Activated T-helper 17 cell treated with anti-CD3 and anti-CD28 coated beads, Interleukin-2, amount 50 U/mL, for 72 hours (primary cell): ENCODE results near the gene SYT7. TPM values are rescaled to one million over a fixed set of nuclear protein-coding genes. Genes with fewer than 3 reads are reported as not detected.

Experiments
- ATAC-seq: fragments of 150-1000 bp; cut with Tn5 transposase; replicated peaks from 2 replicates; pipeline ENCODE4 v1.10.0; 2021; ENCODE audit warnings: mild to moderate bottlenecking, moderate library complexity
- H3K27ac Mint-ChIP-seq: one replicate; pipeline ENCODE4 v1.8.0; 2022; ENCODE audit warnings: mixed read lengths
- H3K27me3 Mint-ChIP-seq: one replicate; pipeline ENCODE4 v1.8.0; 2022; ENCODE audit warnings: mixed read lengths
- H3K36me3 Mint-ChIP-seq: one replicate; pipeline ENCODE4 v1.8.0; 2022; ENCODE audit warnings: low read depth, mild to moderate bottlenecking, mixed read lengths
- H3K4me1 Mint-ChIP-seq: one replicate; pipeline ENCODE4 v1.8.0; 2022; ENCODE audit warnings: mixed read lengths
- H3K4me3 Mint-ChIP-seq: one replicate; pipeline ENCODE4 v1.8.0; 2022; ENCODE audit warnings: mild to moderate bottlenecking, mixed read lengths
- H3K9me3 Mint-ChIP-seq: one replicate; pipeline ENCODE4 v1.8.0; 2022; ENCODE audit warnings: mixed read lengths
- total RNA-seq, 2 donors: library from RNA; stranded (reverse); gene quantifications; one replicate each; pipeline ENCODE4 v1.2.3, GENCODE V29; 2022

Gene SYT7
- total RNA-seq, 2 donors from 2014 or later = 0.19 TPM; not detected in 1

- peak overlapping the region; percentile 53 for H3K4me3 Mint-ChIP-seq
- H3K4me1 Mint-ChIP-seq = peaks cover 11% of the 10 kb centered on the region
- no peaks in the 10 kb centered on the region for H3K36me3 Mint-ChIP-seq
- peaks cover 31% of the 10 kb centered on the region for H3K27me3 Mint-ChIP-seq
- H3K27ac Mint-ChIP-seq = no peak overlapping the region
- H3K9me3 Mint-ChIP-seq = no peaks in the 10 kb centered on the region
- ATAC-seq = no peak
Observed at GRCh38 chr11:61579676-61580270, 1.1 kb downstream of the SYT7 start.

DNA sequence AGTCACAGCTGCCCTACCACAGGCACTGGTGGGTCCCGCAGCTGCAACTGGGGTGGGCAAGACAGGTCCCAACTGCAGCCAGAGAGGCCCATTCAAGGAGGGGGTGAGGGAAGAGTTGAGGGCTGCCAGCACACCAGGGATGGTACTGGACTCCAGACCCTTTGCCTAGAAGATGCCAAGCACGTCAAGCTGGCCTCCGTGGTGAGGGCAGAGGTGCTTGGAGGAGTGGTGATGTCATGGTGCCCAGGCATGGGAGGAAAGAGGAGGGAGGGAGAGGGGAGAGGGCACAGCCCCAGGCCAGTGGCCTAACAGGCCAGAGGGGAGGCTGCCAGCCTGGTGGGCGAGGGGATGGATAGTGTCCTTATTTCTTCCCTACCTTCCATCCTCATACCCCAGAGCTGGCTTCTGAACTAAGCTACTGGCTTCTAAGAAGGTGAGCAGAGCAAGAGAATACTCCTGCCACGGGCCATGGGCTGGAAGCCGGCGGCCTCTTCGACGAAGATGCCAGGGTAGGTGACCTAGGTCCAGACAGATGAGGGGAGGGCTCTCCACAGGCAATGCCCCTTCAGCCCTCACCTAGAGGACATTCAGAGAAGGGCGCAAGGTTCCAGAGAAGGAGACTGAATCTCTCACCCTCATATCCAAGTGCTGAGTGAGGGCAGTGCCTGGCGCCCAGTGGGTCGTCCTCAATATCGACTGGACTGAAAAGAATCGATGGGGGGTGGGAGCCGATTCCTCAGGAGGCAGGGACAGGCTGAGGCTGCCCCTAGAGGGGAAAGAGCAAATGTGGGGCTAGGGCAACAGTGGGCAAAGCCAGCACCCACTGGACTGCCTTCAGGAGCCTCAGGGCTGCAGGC is 1.8 kb downstream of the SYT7 start:
- Mint-ChIP-seq H3K27ac (no peak overlapping the region), H3K9me3 (no peaks in the 10 kb centered on the region), H3K27me3 (peaks cover 31% of the 10 kb centered on the region), H3K36me3 (no peaks in the 10 kb centered on the region), H3K4me1 (peaks cover 11% of the 10 kb centered on the region), H3K4me3 (peak overlapping the region; percentile 53)
- no peak for ATAC-seq

GRCh38 chr11:61577383-61578118 is 3.3 kb downstream of the SYT7 start:
- H3K27ac Mint-ChIP-seq = no peak overlapping the region
- peaks cover 11% of the 10 kb centered on the region for H3K4me1 Mint-ChIP-seq
- no peak overlapping the region for H3K4me3 Mint-ChIP-seq
- H3K27me3 Mint-ChIP-seq = peaks cover 30% of the 10 kb centered on the region
- ATAC-seq = no peak
- H3K36me3 Mint-ChIP-seq = no peaks in the 10 kb centered on the region
- H3K9me3 Mint-ChIP-seq = no peaks in the 10 kb centered on the region

DNA sequence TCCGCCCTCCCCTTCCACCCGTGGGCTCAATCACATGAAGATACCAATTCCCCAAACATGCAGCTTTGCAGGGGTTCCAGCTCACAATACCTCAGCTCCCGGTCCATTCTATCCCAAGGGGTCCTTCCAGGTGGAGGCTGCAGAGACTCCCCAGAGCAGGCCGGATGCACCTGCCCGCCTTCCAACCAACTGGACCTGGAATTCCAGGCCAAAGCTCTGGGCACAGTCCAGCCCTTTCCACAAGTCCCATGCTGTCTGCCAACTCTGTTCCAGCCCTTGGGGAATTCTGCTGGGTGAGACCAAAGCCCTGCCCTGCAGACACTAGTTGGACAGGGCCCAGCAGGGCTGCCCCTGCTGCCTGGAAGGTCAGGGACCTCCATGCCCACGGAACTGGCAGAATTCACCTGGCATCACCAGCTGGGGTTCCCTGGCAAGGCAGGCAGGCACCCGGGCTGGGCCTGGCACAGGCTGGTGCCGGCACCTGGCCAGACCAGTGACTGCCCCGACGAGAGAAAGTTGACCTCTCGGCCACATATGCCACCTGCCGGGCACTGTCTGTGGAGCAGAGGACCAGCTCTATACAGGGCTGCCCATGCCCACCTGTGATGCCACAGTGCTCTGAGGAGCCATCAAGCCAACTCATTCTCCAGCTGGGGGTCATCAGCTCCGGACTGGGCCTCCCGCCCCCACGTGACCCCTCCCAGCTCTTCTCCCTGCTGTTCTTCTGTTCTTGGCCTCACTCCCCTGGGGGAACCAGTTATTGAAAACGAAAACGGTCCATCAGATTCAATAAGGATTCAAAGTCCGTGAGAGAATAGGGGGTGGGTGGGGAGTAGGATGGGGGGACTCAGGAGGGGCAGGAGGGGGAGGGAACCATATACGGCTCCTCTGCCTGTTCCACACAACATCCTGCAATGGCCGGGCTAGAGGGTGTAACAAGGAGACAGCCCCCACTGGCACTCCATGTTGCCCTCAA is 4.7 kb downstream of the SYT7 start:
- ATAC-seq = no peak
- no peak overlapping the region for H3K4me3 Mint-ChIP-seq
- H3K27ac Mint-ChIP-seq = no peak overlapping the region
- H3K27me3 Mint-ChIP-seq = peaks cover 24% of the 10 kb centered on the region
- H3K4me1 Mint-ChIP-seq = no peaks in the 10 kb centered on the region
- no peaks in the 10 kb centered on the region for H3K9me3 Mint-ChIP-seq
- no peaks in the 10 kb centered on the region for H3K36me3 Mint-ChIP-seq

GRCh38 chr11:61574611-61575010 is 6.3 kb downstream of the SYT7 start:
- Mint-ChIP-seq H3K4me1 (no peaks in the 10 kb centered on the region), H3K27me3 (peaks cover 25% of the 10 kb centered on the region), H3K27ac (no peak overlapping the region), H3K4me3 (no peak overlapping the region), H3K9me3 (no peaks in the 10 kb centered on the region), H3K36me3 (no peaks in the 10 kb centered on the region)
- ATAC-seq = no peak

DNA sequence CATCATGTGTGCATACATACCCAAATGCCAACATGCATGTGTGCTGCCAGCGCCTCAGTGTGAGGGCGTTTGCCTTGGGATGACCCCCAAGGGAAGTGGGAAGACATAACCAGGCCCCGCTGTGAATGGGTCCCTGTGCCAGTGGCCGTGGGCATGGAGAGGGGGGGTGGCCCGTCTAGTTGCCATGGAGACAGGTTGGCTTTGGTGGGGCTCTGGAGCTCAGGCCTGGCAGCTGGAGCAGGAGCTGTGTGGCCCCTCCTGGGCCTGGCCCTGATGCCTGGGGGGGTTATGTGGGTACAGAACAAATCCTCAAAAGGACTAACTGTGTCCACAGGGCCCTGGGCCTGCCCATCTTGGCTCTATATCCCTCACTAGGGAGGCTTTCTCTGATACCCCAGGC is 8.0 kb downstream of the SYT7 start:
- no peak overlapping the region for H3K4me3 Mint-ChIP-seq
- H3K27ac Mint-ChIP-seq = no peak overlapping the region
- no peak for ATAC-seq
- H3K4me1 Mint-ChIP-seq = no peaks in the 10 kb centered on the region
- peaks cover 24% of the 10 kb centered on the region for H3K27me3 Mint-ChIP-seq
- H3K9me3 Mint-ChIP-seq = no peaks in the 10 kb centered on the region
- H3K36me3 Mint-ChIP-seq = no peaks in the 10 kb centered on the region

GRCh38 chr11:61571869-61572268 is 9.0 kb downstream of the SYT7 start:
- H3K27ac Mint-ChIP-seq = no peak overlapping the region
- H3K36me3 Mint-ChIP-seq = no peaks in the 10 kb centered on the region
- H3K4me3 Mint-ChIP-seq = no peak overlapping the region
- H3K9me3 Mint-ChIP-seq = no peaks in the 10 kb centered on the region
- H3K4me1 Mint-ChIP-seq = no peaks in the 10 kb centered on the region
- no peak for ATAC-seq
- peaks cover 24% of the 10 kb centered on the region for H3K27me3 Mint-ChIP-seq

GRCh38 chr11:61571337-61571736 is 9.5 kb downstream of the SYT7 start:
- no peak overlapping the region for H3K4me3 Mint-ChIP-seq
- H3K4me1 Mint-ChIP-seq = no peaks in the 10 kb centered on the region
- no peaks in the 10 kb centered on the region for H3K36me3 Mint-ChIP-seq
- no peak overlapping the region for H3K27ac Mint-ChIP-seq
- ATAC-seq = no peak
- H3K9me3 Mint-ChIP-seq = no peaks in the 10 kb centered on the region
- peaks cover 24% of the 10 kb centered on the region for H3K27me3 Mint-ChIP-seq

- ATAC-seq = no peak
- no peak overlapping the region for H3K4me3 Mint-ChIP-seq
- H3K36me3 Mint-ChIP-seq = no peaks in the 10 kb centered on the region
- peaks cover 30% of the 10 kb centered on the region for H3K27me3 Mint-ChIP-seq
- no peaks in the 10 kb centered on the region for H3K9me3 Mint-ChIP-seq
- no peaks in the 10 kb centered on the region for H3K4me1 Mint-ChIP-seq
- H3K27ac Mint-ChIP-seq = no peak overlapping the region
Observed at GRCh38 chr11:61569701-61570100, 11.2 kb downstream of the SYT7 start.

- Mint-ChIP-seq H3K27me3 (peaks cover 36% of the 10 kb centered on the region), H3K4me3 (no peak overlapping the region), H3K4me1 (no peaks in the 10 kb centered on the region), H3K27ac (no peak overlapping the region), H3K36me3 (no peaks in the 10 kb centered on the region), H3K9me3 (no peaks in the 10 kb centered on the region)
- no peak for ATAC-seq
Observed at GRCh38 chr11:61569018-61569417, 11.9 kb downstream of the SYT7 start.

DNA sequence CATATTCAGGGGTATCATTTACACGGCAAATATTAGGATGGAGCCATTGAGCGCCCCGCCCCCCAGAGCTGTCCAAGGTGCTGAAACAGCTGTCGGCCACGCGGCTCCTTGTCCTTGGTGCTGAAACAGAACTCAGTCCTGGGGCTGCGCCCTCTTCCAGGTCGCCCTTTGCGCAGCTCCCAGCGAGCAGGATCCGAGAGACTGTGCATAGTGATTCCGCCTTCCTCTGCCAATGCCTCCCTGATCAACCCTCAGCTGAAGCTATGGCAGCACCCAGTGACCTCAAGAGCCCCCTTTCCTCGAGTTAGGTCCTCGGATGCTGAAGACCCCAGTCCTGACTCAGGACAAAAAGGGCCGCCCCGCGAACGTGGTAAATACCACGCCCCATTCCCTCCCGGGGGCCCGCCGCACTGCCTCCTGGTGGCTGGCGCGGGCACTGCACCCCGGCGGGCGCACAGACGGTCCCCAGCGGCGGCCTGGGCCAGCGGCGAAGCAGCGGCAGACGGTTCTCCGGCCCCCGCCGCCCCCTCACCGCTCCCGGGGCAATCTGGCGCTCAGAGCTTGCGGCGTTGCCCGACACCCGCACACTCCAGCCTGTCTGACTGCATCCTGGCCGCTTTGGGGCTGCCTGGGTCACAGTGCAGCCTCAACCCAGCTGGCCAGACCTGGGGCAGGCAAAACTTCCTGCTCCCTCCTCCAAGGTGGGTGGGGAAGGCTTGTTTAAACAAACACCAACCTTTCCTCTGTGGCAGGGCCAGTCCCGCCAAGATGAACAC is 13.4 kb downstream of the SYT7 start:
- H3K4me3 Mint-ChIP-seq = no peak overlapping the region
- no peaks in the 10 kb centered on the region for H3K36me3 Mint-ChIP-seq
- H3K4me1 Mint-ChIP-seq = no peaks in the 10 kb centered on the region
- peaks cover 47% of the 10 kb centered on the region for H3K27me3 Mint-ChIP-seq
- H3K9me3 Mint-ChIP-seq = no peaks in the 10 kb centered on the region
- no peak overlapping the region for H3K27ac Mint-ChIP-seq
- peak; percentile 66 for ATAC-seq

- H3K27me3 Mint-ChIP-seq = peaks cover 50% of the 10 kb centered on the region
Observed at GRCh38 chr11:61564936-61565696, 15.8 kb downstream of the SYT7 start.

GRCh38 chr11:61560751-61561150 is 20.1 kb downstream of the SYT7 start:
- H3K27ac Mint-ChIP-seq = no peak overlapping the region
- peaks cover 58% of the 10 kb centered on the region for H3K27me3 Mint-ChIP-seq
- no peak overlapping the region for H3K4me3 Mint-ChIP-seq
- H3K36me3 Mint-ChIP-seq = no peaks in the 10 kb centered on the region
- H3K4me1 Mint-ChIP-seq = no peaks in the 10 kb centered on the region
- no peaks in the 10 kb centered on the region for H3K9me3 Mint-ChIP-seq
- ATAC-seq = no peak

More at GRCh38 chr11:61564936-61565696, 15.8 kb downstream of the SYT7 start:
- Mint-ChIP-seq H3K4me3 (no peak overlapping the region), H3K4me1 (no peaks in the 10 kb centered on the region), H3K36me3 (no peaks in the 10 kb centered on the region), H3K9me3 (no peaks in the 10 kb centered on the region), H3K27ac (no peak overlapping the region)
- ATAC-seq = no peak
